Upper lobe of left lung (tissue), 6 donors: Measurements from ENCODE around the gene TTLL10. TPM values are rescaled to one million over a fixed set of nuclear protein-coding genes. Genes with fewer than 3 reads are reported as not detected.

ENCODE experiments used
- ATAC-seq, 2 donors: fragments of 200-7000 bp; cut with Tn5 transposase; one replicate each; pipeline ENCODE4 v1.9.1; 2022; ENCODE audit warnings: mild to moderate bottlenecking in 2 of 2, moderate library complexity in 2 of 2; ENCODE audit not compliant: low FRiP score in 2 of 2
- DNase-seq, 2 donors: peaks; one replicate each; pipeline ENCODE4 v3.0.0-alpha.2; 2019 to 2020
- H3K27ac ChIP-seq, 4 donors: fragments of 200-600 bp; sonication (generic); one replicate each; pipeline ENCODE4 v1.5.1; 2016 to 2019
- H3K27me3 ChIP-seq, 4 donors: fragments of 200-600 bp; sonication (generic); one replicate each; pipeline ENCODE4 v1.5.1; 2017 to 2019
- H3K36me3 ChIP-seq, 4 donors: fragments of 200-600 bp; sonication (generic); one replicate each; pipeline ENCODE4 v1.5.1; 2016 to 2019
- H3K4me1 ChIP-seq, 4 donors: fragments of 200-600 bp; sonication (generic); one replicate each; pipeline ENCODE4 v1.5.1; 2018 to 2019
- H3K4me3 ChIP-seq, 4 donors: fragments of 200-600 bp; sonication (generic); one replicate each; pipeline ENCODE4 v1.5.1; 2017 to 2019; ENCODE audit warnings: mild to moderate bottlenecking in 2 of 4, moderate library complexity in 1 of 4
- H3K9me3 ChIP-seq, 4 donors: fragments of 200-600 bp; sonication (generic); one replicate each; pipeline ENCODE4 v1.5.1; 2018 to 2019
- CTCF ChIP-seq, 6 experiments: fragments of 450-650 bp in 4 of 6; fragments of 200-600 bp in 2 of 6; sonication (generic) in 2 of 6; IDR thresholded peaks; one replicate each; pipeline ENCODE4 v1.5.1; 2016 to 2019; ENCODE audit warnings: antibody characterized with exemption in 6 of 6
- EP300 ChIP-seq, 4 donors: sonication (generic); formaldehyde crosslinking; IDR thresholded peaks; one replicate each; pipeline ENCODE4 v1.5.1; 2017; ENCODE audit warnings: antibody characterized with exemption in 4 of 4, control low read depth in 2 of 4
- POLR2A ChIP-seq, 4 donors: fragments of 450-650 bp; IDR thresholded peaks; one replicate each; pipeline ENCODE4 v1.5.1; 2016 to 2017; ENCODE audit warnings: antibody characterized with exemption in 4 of 4, mild to moderate bottlenecking in 2 of 4
- POLR2AphosphoS5 ChIP-seq, 2 donors: sonication (generic); formaldehyde crosslinking; IDR thresholded peaks; one replicate each; pipeline ENCODE4 v1.5.1; 2017; ENCODE audit warnings: antibody characterized with exemption in 2 of 2
- WGBS, 2 donors: methylation state at CpG; one replicate each; pipeline ENCODE4 v1.1.5; 2017 to 2018; 5-methylcytosine and 5-hydroxymethylcytosine counted together
- total RNA-seq, 6 donors: library from RNA; depleted of rRNA in 4 of 6; stranded (reverse); fragments of >200 nt in 4 of 6; gene quantifications; one replicate each; pipeline versions ENCODE4 v1.1.0 to v1.2.1, GENCODE V29; 2016 to 2021
- donor health status: DM: no; HTN: no; CAD: no; lungs with moderate emphysema.
- donor health status: DM: no; HTN: yes; CAD: no; lungs with severe emphysema.

The TTLL10 gene
- total RNA-seq, 6 donors from 2014 or later = 0.86 to 14.5 (median 5.8) TPM

- DNase-seq (peak in 1 of 2 donors; percentile 84), ATAC-seq (no peak)
- Histone ChIP-seq H3K4me1 (peaks cover 15 to 47% (median 21%) of the 10 kb centered on the region in 4 donors), H3K27me3 (peaks cover 0 to 30% (median 11%) of the 10 kb centered on the region in 4 donors), H3K36me3 (no peaks in the 10 kb centered on the region), H3K27ac (no peak overlapping the region), H3K9me3 (peaks cover 0 to 3% (median 0%) of the 10 kb centered on the region in 4 donors), H3K4me3 (no peak overlapping the region)
- 34 to 36% methylated on average over 11 to 33 of the region's 34 CpGs for WGBS, 2 donors
- TF ChIP-seq CTCF (IDR thresholded peaks at IDR 0.05) = no peak
Measured at GRCh38 chr1:1236945-1237873, 63.5 kb downstream of the TTLL10 start.

- Histone ChIP-seq H3K27ac (no peak overlapping the region), H3K9me3 (no peaks in the 10 kb centered on the region), H3K4me1 (peaks cover 8 to 39% (median 15%) of the 10 kb centered on the region in 4 donors), H3K36me3 (no peaks in the 10 kb centered on the region), H3K27me3 (peaks cover 0 to 30% (median 11%) of the 10 kb centered on the region in 4 donors), H3K4me3 (no peak overlapping the region)
- no peak for ATAC-seq
- DNase-seq = peak in 1 of 2 donors; percentile 80
- 60 to 62% methylated on average over 3 to 34 of the region's 48 CpGs for WGBS, 2 donors
- TF ChIP-seq POLR2AphosphoS5 (IDR thresholded peaks at IDR 0.05) (no peak), CTCF (IDR thresholded peaks at IDR 0.05) (no peak), POLR2A (IDR thresholded peaks at IDR 0.05) (no peak), EP300 (IDR thresholded peaks at IDR 0.05) (no peak)
Measured at GRCh38 chr1:1237874-1238701, 64.4 kb downstream of the TTLL10 start.

- H3K9me3 ChIP-seq = no peaks in the 10 kb centered on the region
- no peaks in the 10 kb centered on the region for H3K36me3 ChIP-seq
- no peak overlapping the region for H3K4me3 ChIP-seq
- no peak for TF ChIP-seq CTCF (IDR thresholded peaks at IDR 0.05)
- no peak for TF ChIP-seq EP300 (IDR thresholded peaks at IDR 0.05)
- TF ChIP-seq POLR2AphosphoS5 (IDR thresholded peaks at IDR 0.05) = no peak
- no peak for TF ChIP-seq POLR2A (IDR thresholded peaks at IDR 0.05)
- peaks cover 0 to 30% (median 11%) of the 10 kb centered on the region in 4 donors for H3K27me3 ChIP-seq
- peaks cover 1 to 35% (median 10%) of the 10 kb centered on the region in 4 donors for H3K4me1 ChIP-seq
- ATAC-seq (no peak), DNase-seq (peak in 1 of 2 donors; percentile 82)
- no peak overlapping the region for H3K27ac ChIP-seq
- WGBS, 2 donors = 72 to 91% methylated on average over 5 to 14 of the region's 19 CpGs
Measured at GRCh38 chr1:1238702-1239178, 65.1 kb downstream of the TTLL10 start.

- H3K27ac ChIP-seq = no peak overlapping the region
- TF ChIP-seq CTCF (IDR thresholded peaks at IDR 0.05) = no peak
- no peaks in the 10 kb centered on the region for H3K36me3 ChIP-seq
- 67 to 70% methylated on average over 1 to 14 of the region's 15 CpGs for WGBS, 2 donors
- H3K9me3 ChIP-seq = no peaks in the 10 kb centered on the region
- H3K27me3 ChIP-seq = peaks cover 0 to 30% (median 11%) of the 10 kb centered on the region in 4 donors
- DNase-seq (peak in 1 of 2 donors; percentile 77), ATAC-seq (no peak)
- H3K4me1 ChIP-seq = peaks cover 0 to 35% (median 10%) of the 10 kb centered on the region in 4 donors
- no peak overlapping the region for H3K4me3 ChIP-seq
Measured at GRCh38 chr1:1239227-1239613, 65.5 kb downstream of the TTLL10 start.
